WTC11 (cell line): ENCODE results near the gene PIGZ.

Source experiments
- ESRRA ChIP-seq: sonication (generic); formaldehyde crosslinking; IDR thresholded peaks from 2 replicates; pipeline ENCODE4 v1.8.1; 2022; ENCODE audit warnings: mild to moderate bottlenecking, missing genetic modification reagents, borderline replicate concordance
- FOXP1 ChIP-seq: sonication (generic); formaldehyde crosslinking; IDR thresholded peaks from 2 replicates; pipeline ENCODE4 v1.8.0; 2022; ENCODE audit warnings: missing genetic modification reagents, mild to moderate bottlenecking, moderate library complexity, borderline replicate concordance
- NR3C1 ChIP-seq: sonication (generic); formaldehyde crosslinking; conservative IDR thresholded peaks from 2 replicates; pipeline ENCODE4 v1.8.1; 2023; ENCODE audit warnings: low read depth, mild to moderate bottlenecking, missing genetic modification reagents
- SMAD3 ChIP-seq: sonication (generic); formaldehyde crosslinking; IDR thresholded peaks from 2 replicates; pipeline ENCODE4 v1.8.0; 2022; ENCODE audit warnings: missing genetic modification reagents, mild to moderate bottlenecking, borderline replicate concordance
- SMAD4 ChIP-seq: sonication (generic); formaldehyde crosslinking; IDR thresholded peaks from 2 replicates; pipeline ENCODE4 v1.8.0; 2022; ENCODE audit warnings: mild to moderate bottlenecking, missing genetic modification reagents
- TCF7 ChIP-seq: sonication (generic); formaldehyde crosslinking; IDR thresholded peaks from 2 replicates; pipeline ENCODE4 v1.8.0; 2022; ENCODE audit warnings: mild to moderate bottlenecking, low read depth, missing genetic modification reagents, moderate library complexity
- TEAD1 ChIP-seq: sonication (generic); formaldehyde crosslinking; IDR thresholded peaks from 2 replicates; pipeline ENCODE4 v1.8.0; 2022; ENCODE audit warnings: mild to moderate bottlenecking, missing genetic modification reagents
- TF ChIP-seq, protein P1 (sequence below): fragments of 200-600 bp; IDR thresholded peaks from 2 replicates; pipeline ENCODE4 v1.8.0; 2022; ENCODE audit warnings: antibody characterized with exemption
- TF ChIP-seq, protein P2 (sequence below): sonication (generic); formaldehyde crosslinking; IDR thresholded peaks from 2 replicates; pipeline ENCODE4 v1.8.0; 2022; ENCODE audit warnings: mild to moderate bottlenecking, missing genetic modification reagents
- TF ChIP-seq, protein P3 (sequence below): sonication (generic); formaldehyde crosslinking; IDR thresholded peaks from 2 replicates; pipeline ENCODE4 v1.8.1; 2022; ENCODE audit warnings: low read depth, mild to moderate bottlenecking, moderate library complexity, missing genetic modification reagents, borderline replicate concordance
- TF ChIP-seq, protein P4 (sequence below): sonication (generic); formaldehyde crosslinking; IDR thresholded peaks from 2 replicates; pipeline ENCODE4 v1.8.1; 2023; ENCODE audit warnings: mild to moderate bottlenecking, moderate library complexity, missing genetic modification reagents
- TF ChIP-seq, protein P5 (sequence below): sonication (generic); formaldehyde crosslinking; IDR thresholded peaks from 2 replicates; pipeline ENCODE4 v1.8.1; 2022; ENCODE audit warnings: mild to moderate bottlenecking, moderate library complexity, missing genetic modification reagents

DNA sequence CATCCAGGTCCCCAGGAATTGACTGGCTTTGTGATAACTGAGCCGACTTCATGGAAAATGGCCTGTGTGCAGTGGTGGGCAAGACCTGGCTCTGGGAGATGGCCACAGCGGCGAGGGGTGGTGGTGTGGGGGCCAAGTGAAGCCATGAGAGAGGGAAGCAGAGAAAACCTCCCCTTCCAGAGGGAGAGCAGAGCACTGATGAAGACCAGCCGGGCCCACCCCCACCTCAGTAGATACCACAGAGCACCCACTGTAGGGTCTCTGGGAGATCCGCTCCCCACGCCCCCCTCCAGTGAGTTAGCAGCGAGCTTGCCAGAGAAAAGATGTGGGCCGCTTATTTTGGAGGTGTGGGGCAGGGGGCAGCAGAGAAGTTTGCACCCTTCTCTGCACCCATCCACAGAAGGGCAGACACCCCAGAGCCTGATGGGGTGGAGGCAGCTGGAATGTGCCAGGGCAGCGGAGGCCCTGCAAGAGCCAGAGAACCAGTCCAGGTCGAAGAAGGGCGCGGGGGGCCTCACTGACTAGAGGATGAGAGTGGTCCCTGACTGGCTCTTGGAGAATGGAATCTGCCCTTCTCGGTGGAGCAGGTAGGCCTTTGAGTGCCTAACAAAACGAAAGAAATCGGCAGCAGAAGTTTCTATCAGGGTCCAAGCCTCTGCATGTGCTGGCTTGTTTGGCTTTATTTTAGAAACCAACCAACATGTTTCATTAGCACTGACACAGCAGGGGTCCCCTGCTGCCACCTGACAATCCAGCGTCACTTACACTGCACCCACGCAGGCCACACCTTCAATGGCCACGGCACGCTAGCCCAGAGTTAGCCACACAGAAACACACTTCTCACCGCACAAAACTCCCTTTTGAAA, 32.7 kb upstream of the PIGZ start:
- TF ChIP-seq ESRRA (CRISPR knock-in tag) (no peak), FOXP1 (CRISPR knock-in tag) (no peak), SMAD3 (CRISPR knock-in tag) (no peak), TCF7 (CRISPR knock-in tag) (no peak), TEAD1 (CRISPR knock-in tag) (no peak), SMAD4 (CRISPR knock-in tag) (no peak), NR3C1 (CRISPR knock-in tag) (no peak)
- TF ChIP-seq, protein P1, sequence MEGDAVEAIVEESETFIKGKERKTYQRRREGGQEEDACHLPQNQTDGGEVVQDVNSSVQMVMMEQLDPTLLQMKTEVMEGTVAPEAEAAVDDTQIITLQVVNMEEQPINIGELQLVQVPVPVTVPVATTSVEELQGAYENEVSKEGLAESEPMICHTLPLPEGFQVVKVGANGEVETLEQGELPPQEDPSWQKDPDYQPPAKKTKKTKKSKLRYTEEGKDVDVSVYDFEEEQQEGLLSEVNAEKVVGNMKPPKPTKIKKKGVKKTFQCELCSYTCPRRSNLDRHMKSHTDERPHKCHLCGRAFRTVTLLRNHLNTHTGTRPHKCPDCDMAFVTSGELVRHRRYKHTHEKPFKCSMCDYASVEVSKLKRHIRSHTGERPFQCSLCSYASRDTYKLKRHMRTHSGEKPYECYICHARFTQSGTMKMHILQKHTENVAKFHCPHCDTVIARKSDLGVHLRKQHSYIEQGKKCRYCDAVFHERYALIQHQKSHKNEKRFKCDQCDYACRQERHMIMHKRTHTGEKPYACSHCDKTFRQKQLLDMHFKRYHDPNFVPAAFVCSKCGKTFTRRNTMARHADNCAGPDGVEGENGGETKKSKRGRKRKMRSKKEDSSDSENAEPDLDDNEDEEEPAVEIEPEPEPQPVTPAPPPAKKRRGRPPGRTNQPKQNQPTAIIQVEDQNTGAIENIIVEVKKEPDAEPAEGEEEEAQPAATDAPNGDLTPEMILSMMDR = no peak
- TF ChIP-seq, protein P2, sequence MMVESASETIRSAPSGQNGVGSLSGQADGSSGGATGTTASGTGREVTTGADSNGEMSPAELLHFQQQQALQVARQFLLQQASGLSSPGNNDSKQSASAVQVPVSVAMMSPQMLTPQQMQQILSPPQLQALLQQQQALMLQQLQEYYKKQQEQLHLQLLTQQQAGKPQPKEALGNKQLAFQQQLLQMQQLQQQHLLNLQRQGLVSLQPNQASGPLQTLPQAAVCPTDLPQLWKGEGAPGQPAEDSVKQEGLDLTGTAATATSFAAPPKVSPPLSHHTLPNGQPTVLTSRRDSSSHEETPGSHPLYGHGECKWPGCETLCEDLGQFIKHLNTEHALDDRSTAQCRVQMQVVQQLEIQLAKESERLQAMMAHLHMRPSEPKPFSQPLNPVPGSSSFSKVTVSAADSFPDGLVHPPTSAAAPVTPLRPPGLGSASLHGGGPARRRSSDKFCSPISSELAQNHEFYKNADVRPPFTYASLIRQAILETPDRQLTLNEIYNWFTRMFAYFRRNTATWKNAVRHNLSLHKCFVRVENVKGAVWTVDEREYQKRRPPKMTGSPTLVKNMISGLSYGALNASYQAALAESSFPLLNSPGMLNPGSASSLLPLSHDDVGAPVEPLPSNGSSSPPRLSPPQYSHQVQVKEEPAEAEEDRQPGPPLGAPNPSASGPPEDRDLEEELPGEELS (CRISPR knock-in tag) = no peak
- TF ChIP-seq, protein P3, sequence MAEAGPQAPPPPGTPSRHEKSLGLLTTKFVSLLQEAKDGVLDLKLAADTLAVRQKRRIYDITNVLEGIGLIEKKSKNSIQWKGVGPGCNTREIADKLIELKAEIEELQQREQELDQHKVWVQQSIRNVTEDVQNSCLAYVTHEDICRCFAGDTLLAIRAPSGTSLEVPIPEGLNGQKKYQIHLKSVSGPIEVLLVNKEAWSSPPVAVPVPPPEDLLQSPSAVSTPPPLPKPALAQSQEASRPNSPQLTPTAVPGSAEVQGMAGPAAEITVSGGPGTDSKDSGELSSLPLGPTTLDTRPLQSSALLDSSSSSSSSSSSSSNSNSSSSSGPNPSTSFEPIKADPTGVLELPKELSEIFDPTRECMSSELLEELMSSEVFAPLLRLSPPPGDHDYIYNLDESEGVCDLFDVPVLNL (CRISPR knock-in tag) = no peak
- TF ChIP-seq, protein P4, sequence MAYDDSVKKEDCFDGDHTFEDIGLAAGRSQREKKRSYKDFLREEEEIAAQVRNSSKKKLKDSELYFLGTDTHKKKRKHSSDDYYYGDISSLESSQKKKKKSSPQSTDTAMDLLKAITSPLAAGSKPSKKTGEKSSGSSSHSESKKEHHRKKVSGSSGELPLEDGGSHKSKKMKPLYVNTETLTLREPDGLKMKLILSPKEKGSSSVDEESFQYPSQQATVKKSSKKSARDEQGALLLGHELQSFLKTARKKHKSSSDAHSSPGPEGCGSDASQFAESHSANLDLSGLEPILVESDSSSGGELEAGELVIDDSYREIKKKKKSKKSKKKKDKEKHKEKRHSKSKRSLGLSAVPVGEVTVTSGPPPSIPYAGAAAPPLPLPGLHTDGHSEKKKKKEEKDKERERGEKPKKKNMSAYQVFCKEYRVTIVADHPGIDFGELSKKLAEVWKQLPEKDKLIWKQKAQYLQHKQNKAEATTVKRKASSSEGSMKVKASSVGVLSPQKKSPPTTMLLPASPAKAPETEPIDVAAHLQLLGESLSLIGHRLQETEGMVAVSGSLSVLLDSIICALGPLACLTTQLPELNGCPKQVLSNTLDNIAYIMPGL = no peak
- TF ChIP-seq, protein P5, sequence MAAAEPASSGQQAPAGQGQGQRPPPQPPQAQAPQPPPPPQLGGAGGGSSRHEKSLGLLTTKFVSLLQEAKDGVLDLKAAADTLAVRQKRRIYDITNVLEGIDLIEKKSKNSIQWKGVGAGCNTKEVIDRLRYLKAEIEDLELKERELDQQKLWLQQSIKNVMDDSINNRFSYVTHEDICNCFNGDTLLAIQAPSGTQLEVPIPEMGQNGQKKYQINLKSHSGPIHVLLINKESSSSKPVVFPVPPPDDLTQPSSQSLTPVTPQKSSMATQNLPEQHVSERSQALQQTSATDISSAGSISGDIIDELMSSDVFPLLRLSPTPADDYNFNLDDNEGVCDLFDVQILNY (CRISPR knock-in tag) = no peak
